Posterior vena cava (tissue), 2 donors: ENCODE data around the gene PRR15L. TPM values are rescaled to one million over a fixed set of nuclear protein-coding genes. Genes with fewer than 3 reads are reported as not detected.
"Not testable (repeated sequence)": the region's sequence is repeated elsewhere in the genome, so short reads cannot be mapped to it uniquely, and the experiment has no call there.

Source experiments
- DNase-seq: peaks from one replicate; pipeline ENCODE4 v3.0.0-alpha.2; 2020; ENCODE audit warnings: low spot score
- intact Hi-C, 2 donors: fragments of 100-400 bp; cut with DNase I; formaldehyde crosslinking; loops; one replicate each; pipeline versions ENCODE4 v1.14.1 to v1.14.2; 2022 to 2023
- total RNA-seq, 2 donors: library from RNA; stranded (reverse); fragmentation: NEBNext Ultra II Directional; extraction: Animal tissue kit (Norgen Biotek cat#: 25700); gene quantifications; one replicate each; pipeline ENCODE4 v1.2.1, GENCODE V29; 2021
- donor health status: DM: yes; HTN: yes; CAD: no.
- donor health status: DM: yes; HTN: yes; CAD: no.

PRR15L gene
- total RNA-seq, 2 donors from 2014 or later: not detected

DNA sequence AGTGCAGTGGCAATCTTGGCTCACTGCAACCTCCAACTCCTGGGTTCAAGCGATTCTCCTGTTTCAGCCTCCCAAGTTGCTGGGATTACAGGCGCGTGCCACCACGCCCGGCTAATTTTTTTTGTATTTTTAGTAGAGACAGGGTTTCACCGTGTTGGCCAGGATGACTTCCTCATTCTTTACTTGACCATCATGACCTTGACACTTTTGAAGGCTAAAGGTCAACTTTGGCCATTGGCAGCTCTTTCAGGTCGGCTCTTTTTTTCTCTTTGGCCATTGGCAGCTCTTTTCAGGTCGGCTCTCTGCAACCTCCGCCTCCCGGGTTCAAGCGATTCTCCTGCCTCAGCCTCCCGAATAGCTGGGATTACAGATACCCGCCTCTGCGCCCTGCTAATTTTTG lies 37.8 kb downstream of the PRR15L start:
- intact Hi-C loops: loop anchor here in 1 of 2 donors (10.0 kb wide), 1 partner anchor 1775 kb away; no protein-coding TSS in a partner anchor
- not testable (repeated sequence) for DNase-seq

DNA sequence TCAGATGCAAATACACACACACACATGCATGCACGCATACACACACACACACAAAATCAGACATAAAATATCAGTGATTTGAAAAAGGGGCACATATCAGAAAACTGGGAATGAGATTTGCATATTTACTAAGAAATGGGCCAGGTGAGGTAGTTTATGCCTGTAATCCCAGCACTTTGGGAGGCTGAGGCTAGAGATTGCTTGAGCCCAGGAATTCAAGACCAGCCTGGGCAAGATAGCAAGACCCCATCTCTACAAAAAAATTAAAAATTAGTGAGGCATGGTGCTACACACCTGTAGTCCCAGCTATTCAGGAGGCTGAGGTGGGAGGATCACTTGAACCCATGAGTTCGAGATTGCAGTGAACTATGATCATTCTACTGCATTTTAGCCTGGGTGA lies 38.7 kb downstream of the PRR15L start:
- intact Hi-C loops: loop anchor here in 1 of 2 donors (10.0 kb wide), 1 partner anchor 1776 kb away; no protein-coding TSS in a partner anchor
- DNase-seq: no peak

DNA sequence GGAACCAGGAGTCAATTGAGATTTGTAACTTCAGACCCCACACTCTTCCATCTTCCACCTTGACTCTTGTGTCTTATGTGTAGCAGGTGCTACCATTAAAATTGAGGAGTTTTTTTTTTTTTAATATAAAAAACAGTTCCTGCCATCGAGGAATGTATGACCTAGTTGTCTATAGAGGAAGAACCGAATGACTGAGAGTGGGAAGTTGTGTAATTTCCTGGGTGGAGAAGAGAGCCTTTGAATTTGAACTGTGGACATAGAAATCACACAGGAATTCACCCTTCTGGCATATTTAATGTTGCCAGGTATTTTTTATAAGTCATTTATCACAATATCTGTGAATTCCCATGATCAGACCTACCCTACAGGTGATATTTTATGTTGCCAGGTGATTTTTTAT lies 39.7 kb downstream of the PRR15L start:
- DNase-seq: no peak
- intact Hi-C loops: loop anchor here in 1 of 2 donors (10.0 kb wide), 1 partner anchor 1777 kb away; no protein-coding TSS in a partner anchor

DNA sequence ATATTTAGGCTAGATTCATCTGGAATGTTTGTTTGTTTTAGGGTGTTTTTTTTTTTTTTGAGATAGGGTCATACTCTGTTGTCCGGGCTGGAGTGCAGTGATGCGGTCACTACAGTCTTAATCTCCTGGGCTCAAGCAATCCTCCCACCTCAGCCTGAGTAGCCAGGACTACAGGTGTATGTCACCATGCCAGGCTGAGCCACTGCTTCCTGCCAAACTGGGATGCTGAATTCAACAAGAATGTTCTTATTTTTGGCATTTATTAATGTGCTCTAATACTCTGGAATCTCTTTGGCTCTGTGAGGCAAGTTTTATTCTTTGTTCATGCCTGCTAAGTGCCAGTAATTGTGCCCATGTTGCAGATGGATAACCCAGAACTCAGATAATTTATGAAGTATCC lies 40.1 kb downstream of the PRR15L start:
- intact Hi-C loops: loop anchor here in 1 of 2 donors (10.0 kb wide), 1 partner anchor 1777 kb away; no protein-coding TSS in a partner anchor
- DNase-seq: no peak

DNA sequence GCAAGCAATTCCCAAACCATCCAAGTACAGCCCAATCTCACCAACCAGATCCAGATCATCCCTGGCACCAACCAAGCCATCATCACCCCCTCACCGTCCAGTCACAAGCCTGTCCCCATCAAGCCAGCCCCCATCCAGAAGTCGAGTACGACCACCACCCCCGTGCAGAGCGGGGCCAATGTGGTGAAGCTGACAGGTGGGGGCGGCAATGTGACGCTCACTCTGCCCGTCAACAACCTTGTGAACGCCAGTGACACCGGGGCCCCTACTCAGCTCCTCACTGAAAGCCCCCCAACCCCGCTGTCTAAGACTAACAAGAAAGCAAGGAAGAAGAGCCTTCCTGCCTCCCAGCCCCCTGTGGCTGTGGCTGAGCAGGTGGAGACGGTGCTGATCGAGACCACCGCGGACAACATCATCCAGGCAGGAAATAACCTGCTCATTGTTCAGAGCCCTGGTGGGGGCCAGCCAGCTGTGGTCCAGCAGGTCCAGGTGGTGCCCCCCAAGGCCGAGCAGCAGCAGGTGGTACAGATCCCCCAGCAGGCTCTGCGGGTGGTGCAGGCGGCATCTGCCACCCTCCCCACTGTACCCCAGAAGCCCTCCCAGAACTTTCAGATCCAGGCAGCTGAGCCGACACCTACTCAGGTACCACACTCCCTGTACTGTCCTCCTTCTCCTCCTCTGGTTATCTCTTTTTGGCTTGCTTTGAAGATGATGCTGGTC lies 41.0 kb downstream of the PRR15L start:
- intact Hi-C loops: loop anchor here in 1 of 2 donors (10.0 kb wide), 1 partner anchor 1778 kb away; no protein-coding TSS in a partner anchor
- DNase-seq: no peak

DNA sequence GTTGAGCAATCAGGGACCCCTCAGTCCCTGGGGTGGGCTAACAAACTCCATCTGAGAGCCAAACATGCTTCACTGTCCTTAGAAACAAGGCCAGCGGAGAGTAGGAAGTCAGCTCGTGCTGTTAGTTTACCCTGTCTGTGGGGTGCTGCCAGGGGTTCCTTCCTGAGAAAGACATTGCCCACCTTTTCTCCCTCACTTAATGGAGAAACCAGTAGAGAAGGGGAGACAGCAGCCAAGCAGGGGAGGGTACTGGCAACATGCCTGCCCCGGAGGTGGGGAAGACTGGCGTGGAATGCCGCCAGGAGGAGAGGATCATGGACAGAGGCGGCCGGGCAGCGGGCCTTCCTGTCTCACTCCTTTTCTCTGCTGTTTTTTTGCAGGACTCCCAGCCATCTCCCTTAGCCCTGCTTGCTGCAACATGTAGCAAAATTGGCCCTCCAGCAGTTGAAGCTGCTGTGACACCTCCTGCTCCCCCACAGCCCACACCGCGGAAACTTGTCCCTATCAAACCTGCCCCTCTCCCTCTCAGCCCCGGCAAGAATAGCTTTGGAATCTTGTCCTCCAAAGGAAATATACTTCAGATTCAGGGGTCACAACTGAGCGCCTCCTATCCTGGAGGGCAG lies 41.8 kb downstream of the PRR15L start:
- DNase-seq: no peak
- intact Hi-C loops: loop anchor here in 1 of 2 donors (10.0 kb wide), 1 partner anchor 1779 kb away; no protein-coding TSS in a partner anchor

DNA sequence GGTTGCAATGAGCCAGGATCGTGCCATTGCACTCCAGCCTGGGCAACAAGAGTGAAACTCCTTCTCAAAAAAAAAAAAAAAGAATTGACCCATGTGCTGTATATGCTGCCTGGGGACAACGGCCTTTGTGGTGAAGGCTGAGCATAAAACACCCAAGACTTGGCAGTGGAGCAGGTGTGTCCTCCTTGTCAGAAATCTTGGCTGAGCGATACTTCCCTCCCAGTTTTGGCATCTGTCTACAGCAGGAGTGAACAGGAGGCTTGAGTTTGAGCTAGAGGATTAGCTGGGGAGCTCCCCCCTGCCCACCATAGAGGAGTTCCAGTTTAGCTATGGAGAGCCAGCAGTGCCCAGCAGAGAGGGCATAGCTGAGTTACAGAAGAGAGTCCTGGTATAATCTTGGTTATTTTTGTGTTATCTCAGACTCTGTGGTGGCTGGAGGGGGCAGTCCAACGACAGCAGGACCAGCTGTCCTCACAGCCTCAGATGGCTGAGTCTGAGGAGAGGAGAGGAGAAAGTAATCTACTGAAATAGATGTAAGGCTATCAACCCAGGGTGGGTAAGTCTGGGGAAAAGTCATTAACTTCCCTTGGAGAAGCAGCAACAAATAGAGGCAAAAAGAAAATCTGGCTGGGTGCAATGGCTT lies 43.3 kb downstream of the PRR15L start:
- intact Hi-C loops: loop anchor here in 1 of 2 donors (10.0 kb wide), 1 partner anchor 1780 kb away; no protein-coding TSS in a partner anchor
- no peak for DNase-seq

DNA sequence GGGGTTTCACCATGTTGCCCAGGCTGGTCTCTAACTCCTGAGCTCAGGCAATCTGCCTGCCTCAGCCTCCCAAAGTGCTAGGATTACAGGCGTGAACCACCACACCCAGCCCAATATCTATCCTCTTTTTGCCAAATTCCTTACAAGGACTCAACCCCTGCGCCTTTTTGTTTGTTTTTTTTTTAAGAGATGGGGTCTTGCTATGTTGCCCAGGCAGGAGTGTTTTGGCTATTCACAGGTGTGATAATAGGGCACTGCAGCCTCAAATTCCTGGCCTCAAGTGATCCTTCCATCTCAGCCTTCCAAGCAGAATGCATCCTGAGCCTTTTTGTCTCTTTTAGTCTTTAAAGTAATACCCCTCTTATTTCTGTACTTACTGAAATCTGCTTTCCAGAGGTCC lies 44.6 kb downstream of the PRR15L start:
- DNase-seq: no peak
- intact Hi-C loops: loop anchor here in 1 of 2 donors (10.0 kb wide), 1 partner anchor 1782 kb away; no protein-coding TSS in a partner anchor

DNA sequence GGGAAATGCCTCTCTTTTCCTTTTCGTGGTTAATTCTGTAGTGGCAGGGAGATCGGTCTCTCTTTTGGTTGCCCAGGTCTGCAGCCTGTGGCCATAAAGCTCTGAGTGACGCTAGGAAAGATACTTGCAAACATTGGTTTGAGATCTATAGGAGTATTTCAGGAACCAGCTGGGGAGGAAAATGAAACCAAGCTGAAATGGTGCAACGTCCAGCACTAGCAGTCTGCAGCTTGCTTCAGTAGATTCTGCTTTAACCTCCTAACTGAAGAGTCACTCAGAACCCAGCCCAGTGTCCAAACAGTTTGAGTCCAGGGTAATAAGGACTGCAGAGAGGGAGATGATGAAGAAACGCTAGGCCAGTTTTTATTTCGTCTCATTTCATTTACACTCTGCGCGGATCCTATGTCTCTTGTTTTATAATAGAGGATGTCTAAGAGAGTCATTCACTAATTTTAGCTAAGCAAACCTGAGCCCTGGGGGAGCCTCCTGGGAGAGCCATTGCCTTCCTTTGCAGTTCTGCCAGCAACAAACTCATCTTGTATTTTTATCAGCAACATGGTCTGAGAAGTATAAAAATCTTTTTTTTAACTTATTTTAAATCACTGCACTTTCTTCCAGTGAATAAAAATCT lies 49.6 kb downstream of the PRR15L start:
- intact Hi-C loops: no loop called here

DNA sequence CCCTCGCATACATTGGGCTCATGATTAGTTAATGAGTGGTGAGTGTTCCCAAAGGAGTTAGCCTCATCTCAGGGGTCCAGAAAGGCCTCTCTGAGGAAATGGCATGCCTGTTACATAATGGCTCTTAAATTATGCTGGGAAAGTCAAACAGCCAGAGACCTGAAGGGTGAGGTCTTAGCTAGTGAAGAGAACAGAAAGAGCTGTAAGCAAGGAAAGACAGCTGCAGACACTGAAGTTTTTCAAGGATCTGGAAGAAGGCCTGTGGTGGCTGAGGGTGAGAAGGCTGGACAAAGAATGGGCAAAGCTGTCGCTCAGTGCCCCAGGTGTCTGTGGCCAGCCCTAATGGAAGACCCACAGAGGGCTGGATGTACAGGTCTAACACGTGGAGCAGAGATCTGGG lies 51.2 kb downstream of the PRR15L start:
- DNase-seq: no peak
- intact Hi-C loops: no loop called here

More for the DNA sequence above, 49.6 kb downstream of the PRR15L start:
- no peak for DNase-seq

DNA sequence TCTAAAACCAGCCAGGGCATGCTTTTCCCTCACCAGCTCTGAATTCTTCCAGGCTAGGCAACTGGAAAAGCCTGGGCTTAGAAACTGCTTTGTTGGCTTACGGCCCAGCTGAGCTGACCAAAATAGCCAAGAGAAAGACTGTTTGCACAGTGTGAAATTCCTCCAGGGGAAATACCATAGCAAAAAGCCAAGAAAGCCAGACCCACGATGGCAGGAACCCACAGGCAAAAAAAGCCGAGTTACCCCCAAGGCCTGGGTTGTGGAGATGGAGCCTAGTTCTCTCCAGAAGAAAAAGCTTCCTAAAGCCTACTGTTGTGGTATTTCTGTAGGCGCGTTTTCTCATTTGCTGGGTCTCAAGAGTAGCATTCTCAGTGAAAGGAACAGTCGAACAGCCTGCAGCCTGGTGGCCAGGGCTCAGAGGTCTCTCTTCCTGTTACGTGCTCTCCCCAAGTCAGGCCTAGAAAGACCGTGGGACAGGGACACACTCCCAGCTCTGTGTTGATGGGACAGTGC lies 52.4 kb downstream of the PRR15L start:
- DNase-seq: peak; percentile 87
- intact Hi-C loops: no loop called here

DNA sequence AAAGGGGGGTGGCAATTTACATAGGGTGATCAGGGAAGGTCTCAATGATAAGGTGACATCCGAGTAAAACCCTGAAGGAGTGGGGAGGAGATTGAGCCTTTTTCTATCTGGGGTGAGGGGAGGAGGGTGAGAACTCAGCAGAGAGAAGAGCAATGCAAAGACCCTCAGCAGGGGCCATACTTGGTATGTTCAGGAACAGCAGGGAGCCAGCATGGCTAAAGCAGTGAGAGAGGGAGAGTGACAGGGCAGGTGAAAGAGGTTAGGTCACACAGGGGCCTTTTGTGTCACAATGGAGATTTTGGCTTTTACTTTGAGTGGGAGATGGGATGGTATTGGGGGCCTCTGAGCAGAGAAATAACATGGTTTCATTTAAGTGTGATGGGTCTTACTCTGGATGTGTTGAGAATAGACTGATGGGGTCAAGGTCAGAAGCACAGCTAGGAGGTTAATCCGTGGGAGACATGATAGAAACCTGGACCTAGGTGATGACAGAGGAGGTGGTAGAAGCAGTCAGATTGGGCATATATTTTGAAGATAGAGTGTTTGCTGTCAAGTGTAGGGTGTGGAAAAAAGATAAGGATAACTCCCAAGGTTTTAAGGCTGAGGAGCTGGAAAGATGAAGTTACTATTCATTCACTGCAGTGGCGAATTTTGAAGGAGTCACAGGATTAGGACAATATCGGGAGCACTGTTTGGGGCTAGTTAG lies 55.5 kb downstream of the PRR15L start:
- intact Hi-C loops: no loop called here
- DNase-seq: no peak

Other genes with a start within 250 kb of the PRR15L start
- under 1 TPM; 0.48 to 0.65 TPM for gene TBX21, start 224.6 kb downstream of the PRR15L start, total RNA-seq
- 1 to 10 TPM; 6.4 to 9.8 TPM for gene OSBPL7, start 136.1 kb downstream of the PRR15L start, total RNA-seq
- gene MRPL10, start 126.3 kb downstream of the PRR15L start, total RNA-seq: 10 to 100 TPM; 23.9 to 28.6 TPM
- not detected for gene LRRC46, start 126.2 kb downstream of the PRR15L start, total RNA-seq
- 10 to 100 TPM; 13.3 to 17.8 TPM for gene SCRN2, start 116.6 kb downstream of the PRR15L start, total RNA-seq
- under 1 TPM; 0.19 to 0.48 TPM for gene SP6, start 106.7 kb downstream of the PRR15L start, total RNA-seq
- 10 to 100 TPM; 13.0 to 15.8 TPM for gene SP2, start 61.6 kb downstream of the PRR15L start, total RNA-seq
- 10 to 100 TPM; 14.5 to 18.8 TPM for gene PNPO, start 16.3 kb downstream of the PRR15L start, total RNA-seq
- 10 to 100 TPM; 80.3 to 95.8 TPM for gene CDK5RAP3, start 13.2 kb upstream of the PRR15L start, total RNA-seq
- gene COPZ2, start 79.9 kb upstream of the PRR15L start, total RNA-seq: 100 to 1,000 TPM in 1 of 2 donors, 10 to 100 TPM in 1; 75.0 to 136 TPM
- 100 to 1,000 TPM; 255 to 263 TPM for gene NFE2L1, start 90.5 kb upstream of the PRR15L start, total RNA-seq
- 10 to 100 TPM; 38.7 to 46.1 TPM for gene CBX1, start 143.6 kb upstream of the PRR15L start, total RNA-seq
- 10 to 100 TPM; 18.8 to 22.3 TPM for gene SNX11, start 149.9 kb upstream of the PRR15L start, total RNA-seq